Right cardiac atrium (tissue), 5 donors: ENCODE data around the gene TUB. TPM values are rescaled to one million over a fixed set of nuclear protein-coding genes. Genes with fewer than 3 reads are reported as not detected.
A peak's percentile ranks its signal among the peaks of the same experiment; 100 is the strongest.

ENCODE experiments used
- ATAC-seq, 2 donors: fragments of 200-7000 bp; cut with Tn5 transposase; one replicate each; pipeline versions ENCODE4 v1.8.0 to v1.9.1; 2020; ENCODE audit warnings: moderate library complexity in 2 of 2, mild to moderate bottlenecking in 1 of 2
- DNase-seq, 3 donors: peaks; one replicate each; pipeline ENCODE4 v3.0.0-alpha.2; 2020
- H3K27ac ChIP-seq: one replicate; pipeline ENCODE4 v1.5.1; 2013; ENCODE audit warnings: mild to moderate bottlenecking, low read length, control low read depth, moderate library complexity
- H3K27me3 ChIP-seq: one replicate; pipeline ENCODE4 v1.6.1; 2013; ENCODE audit not compliant: control insufficient read depth, insufficient read depth
- H3K4me1 ChIP-seq: one replicate; pipeline ENCODE4 v1.6.1; 2013; ENCODE audit warnings: low read length; ENCODE audit not compliant: control insufficient read depth, insufficient read depth
- H3K4me3 ChIP-seq: one replicate; pipeline ENCODE4 v1.5.1; 2013; ENCODE audit warnings: low read length, control low read depth
- H3K9me3 ChIP-seq: one replicate; pipeline ENCODE4 v1.6.1; 2013; ENCODE audit warnings: low read length; ENCODE audit not compliant: control insufficient read depth
- WGBS: extraction: QIAGEN DNeasy Blood & Tissue Kit; methylation state at CpG from one replicate; pipeline ENCODE4 v1.1.7; 2013; 5-methylcytosine and 5-hydroxymethylcytosine counted together
- intact Hi-C, 4 donors: fragments of 100-400 bp; cut with DNase I; formaldehyde crosslinking; loops; one replicate each; pipeline versions ENCODE4 v1.11.0 to v1.14.0; 2022 to 2023
- polyA plus RNA-seq: library from polyadenylated mRNA; stranded (reverse); fragments of 200-250 nt; gene quantifications from one replicate; pipeline ENCODE4 v1.2.3, GENCODE V29; 2013
- total RNA-seq, 4 donors: library from RNA; stranded (reverse); fragmentation: NEBNext Ultra II Directional; extraction: Animal tissue kit (Norgen Biotek cat#: 25700); gene quantifications; one replicate each; pipeline ENCODE4 v1.2.1, GENCODE V29; 2021
- donor health status: healthy with polysubstance abuse.
- donor health status: DM: no; HTN: yes; CAD: no.
- donor health status: DM: no; HTN: no; CAD: no.
- donor health status: DM: no; HTN: yes; CAD: no; lungs with severe emphysema.
- donor health status: DM: yes; HTN: yes; CAD: no.

The TUB gene
- total and polyA plus RNA-seq, 5 donors: 10.0 to 31.2 (median 27.6) TPM

DNA sequence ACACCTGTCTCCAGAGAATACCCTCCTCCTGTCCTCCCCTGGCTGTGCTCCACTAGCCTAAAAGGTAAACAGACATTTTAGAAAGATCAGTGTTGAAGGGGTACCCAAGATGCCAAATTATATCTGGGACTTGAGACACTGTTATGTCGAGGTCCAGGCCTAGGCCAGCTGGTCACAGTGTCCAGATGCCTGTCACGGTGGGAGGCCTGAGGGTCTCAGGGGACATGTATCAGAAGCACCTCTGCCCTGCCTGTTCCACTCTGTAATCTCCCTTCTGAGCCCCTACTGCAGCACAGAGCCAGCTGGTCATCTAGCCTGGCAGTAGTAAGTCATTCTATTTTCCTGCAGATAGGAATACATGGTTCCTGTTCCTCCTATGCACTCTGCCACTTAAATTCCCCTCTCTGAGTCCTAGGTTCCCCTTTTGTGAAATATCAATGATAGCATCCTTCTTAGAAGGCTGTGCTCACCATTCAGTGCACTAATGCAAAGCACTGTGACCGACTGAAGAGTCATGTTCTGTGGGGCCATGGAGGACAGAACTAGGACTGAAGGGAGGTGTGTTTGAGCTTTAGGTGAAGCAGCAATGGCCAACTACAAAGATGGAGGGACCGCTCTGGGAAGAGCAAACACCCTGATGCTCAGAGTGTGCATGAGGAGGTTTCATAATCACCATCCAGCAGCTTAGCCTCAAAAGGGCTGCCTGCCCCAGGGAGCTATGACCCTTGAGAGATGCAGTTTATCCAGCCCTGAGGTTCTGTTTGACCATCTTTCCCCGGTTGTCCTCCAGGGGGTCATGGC is 44.8 kb upstream of the TUB start:
- no peak for DNase-seq
- no peak overlapping the region for H3K4me3 ChIP-seq
- no peak for ATAC-seq
- no peaks in the 10 kb centered on the region for H3K27me3 ChIP-seq
- H3K27ac ChIP-seq: peak overlapping the region; percentile 45
- 79% methylated on average over 5 of the region's 5 CpGs for WGBS
- no peaks in the 10 kb centered on the region for H3K9me3 ChIP-seq
- intact Hi-C loops: no loop called here
- peaks cover 5% of the 10 kb centered on the region for H3K4me1 ChIP-seq

DNA sequence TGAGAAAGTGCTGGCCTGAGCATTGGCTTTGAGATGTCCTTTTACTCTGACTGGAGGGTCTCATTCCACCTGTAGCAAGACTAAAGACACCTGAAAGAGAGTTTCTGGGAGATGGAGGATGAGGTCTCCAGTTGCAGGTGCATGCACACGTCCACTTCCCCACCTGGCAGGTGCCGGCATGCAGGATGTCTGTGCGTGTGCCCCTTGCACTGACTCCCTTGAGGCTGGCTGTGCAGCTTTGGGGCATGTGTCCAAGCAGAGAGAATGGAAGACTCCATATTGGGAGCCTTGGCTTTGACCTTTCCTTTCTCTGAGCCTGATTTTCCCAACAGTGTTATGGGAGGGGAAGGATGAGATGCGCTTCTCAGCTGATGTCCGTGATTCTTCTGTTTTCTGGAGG is 44.0 kb upstream of the TUB start:
- intact Hi-C loops: no loop called here
- no peak overlapping the region for H3K4me3 ChIP-seq
- no peak for DNase-seq
- H3K27ac ChIP-seq: no peak overlapping the region
- H3K4me1 ChIP-seq: peaks cover 5% of the 10 kb centered on the region
- ATAC-seq: no peak
- H3K27me3 ChIP-seq: no peaks in the 10 kb centered on the region
- WGBS: 87% methylated on average over 5 of the region's 5 CpGs
- no peaks in the 10 kb centered on the region for H3K9me3 ChIP-seq

DNA sequence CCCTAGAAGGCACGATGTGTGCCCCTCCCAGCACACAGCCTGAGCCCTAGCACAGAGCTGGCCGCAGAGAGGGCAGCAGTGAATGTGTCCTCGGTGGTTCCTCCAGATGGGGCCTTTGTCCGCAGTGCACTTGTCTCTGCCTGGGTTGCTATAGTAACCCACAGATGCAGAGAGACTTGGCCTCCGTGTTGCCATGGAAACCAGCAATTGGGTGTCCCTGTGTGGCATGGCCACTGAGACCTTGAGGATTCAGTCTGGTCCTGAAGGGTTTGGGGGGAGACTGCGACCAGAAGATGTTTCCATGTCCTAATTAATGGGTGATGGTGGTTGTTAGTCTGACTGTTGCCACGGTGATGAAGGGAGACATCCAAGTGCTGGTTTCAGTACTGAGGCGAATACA is 42.6 kb upstream of the TUB start:
- intact Hi-C loops: no loop called here
- no peak overlapping the region for H3K4me3 ChIP-seq
- no peaks in the 10 kb centered on the region for H3K9me3 ChIP-seq
- peaks cover 4% of the 10 kb centered on the region for H3K4me1 ChIP-seq
- no peak for DNase-seq
- H3K27ac ChIP-seq: no peak overlapping the region
- no peaks in the 10 kb centered on the region for H3K27me3 ChIP-seq
- WGBS: 86% methylated on average over 8 of the region's 8 CpGs
- no peak for ATAC-seq

DNA sequence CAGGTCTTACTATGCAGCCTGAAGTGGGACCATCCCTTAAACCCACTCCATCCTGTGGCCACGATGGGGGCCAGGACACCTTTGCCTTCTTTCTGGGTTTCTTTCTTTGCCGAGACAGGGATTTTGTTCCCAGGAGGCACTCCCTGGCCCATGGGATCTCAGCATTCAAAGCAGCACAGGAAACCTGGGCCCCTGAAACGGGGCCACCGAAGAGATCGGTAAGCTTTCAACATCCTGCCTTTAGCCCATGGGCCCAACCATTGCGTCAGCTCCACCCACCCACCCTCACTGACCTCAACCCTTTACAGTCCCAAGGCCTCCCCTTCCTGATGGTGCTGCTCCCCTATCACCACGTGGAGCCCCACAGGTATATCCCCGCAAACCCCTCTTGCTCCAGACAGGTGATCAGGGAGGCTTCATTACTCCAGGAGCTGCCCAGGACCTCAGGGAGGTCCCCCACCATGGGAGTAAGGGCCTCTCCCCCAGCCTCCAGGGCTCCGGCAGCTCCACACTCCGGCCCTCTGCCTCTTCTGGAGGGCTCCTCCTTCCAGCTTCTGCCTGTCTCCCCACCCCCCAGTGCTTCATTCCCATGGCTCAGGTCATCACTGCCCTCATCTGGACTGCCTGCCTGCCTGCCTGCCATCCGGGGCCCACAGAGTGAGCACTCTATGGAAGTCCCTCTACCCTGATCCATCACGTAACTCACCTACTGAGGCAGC is 42.0 kb upstream of the TUB start:
- intact Hi-C loops: no loop called here

DNA sequence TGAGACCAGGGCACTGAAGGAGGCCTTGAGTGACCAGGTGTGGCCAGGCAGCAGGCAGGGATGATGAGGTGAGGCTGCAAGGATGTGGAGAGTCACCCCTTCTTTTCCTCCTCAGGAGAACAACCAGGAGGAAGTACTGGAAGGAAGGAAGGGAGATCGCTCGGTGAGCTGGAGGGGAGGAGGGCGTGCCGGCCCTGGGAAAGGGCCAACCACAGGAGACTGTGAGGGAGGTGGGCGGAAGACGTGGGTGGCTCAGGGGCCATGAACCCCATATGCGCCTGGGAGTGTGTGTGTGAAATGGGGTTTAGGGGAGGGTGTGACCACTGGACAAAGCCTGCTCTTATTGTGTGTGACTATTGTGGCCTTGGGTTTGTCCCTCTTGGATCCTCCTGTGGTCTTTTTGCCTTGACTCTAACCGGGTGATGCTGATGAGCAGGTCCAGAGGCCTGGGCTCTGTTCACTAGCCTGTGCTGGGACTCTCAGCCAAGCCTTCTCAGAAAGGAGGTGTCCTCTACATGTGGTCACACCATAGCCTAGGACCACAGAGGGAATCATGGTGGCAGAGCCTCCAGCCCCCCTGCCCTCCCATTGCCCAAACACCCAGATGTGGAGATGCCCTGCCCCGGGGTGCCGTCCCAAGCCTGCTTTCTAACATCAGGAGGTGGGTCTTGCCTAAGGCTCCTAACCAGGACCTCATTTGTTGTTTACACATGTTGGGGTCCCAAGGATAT is 41.3 kb upstream of the TUB start:
- peaks cover under 1% of the 10 kb centered on the region for H3K4me1 ChIP-seq
- WGBS: 86% methylated on average over 10 of the region's 10 CpGs
- no peak overlapping the region for H3K4me3 ChIP-seq
- no peaks in the 10 kb centered on the region for H3K9me3 ChIP-seq
- H3K27ac ChIP-seq: no peak overlapping the region
- H3K27me3 ChIP-seq: no peaks in the 10 kb centered on the region
- DNase-seq (no peak), ATAC-seq (no peak)
- intact Hi-C loops: no loop called here

More for the DNA sequence above, 42.0 kb upstream of the TUB start:
- DNase-seq: no peak
- Histone ChIP-seq H3K4me1 (peaks cover 2% of the 10 kb centered on the region), H3K27me3 (no peaks in the 10 kb centered on the region), H3K4me3 (no peak overlapping the region), H3K27ac (no peak overlapping the region), H3K9me3 (no peaks in the 10 kb centered on the region)
- ATAC-seq: no peak
- 85% methylated on average over 12 of the region's 12 CpGs for WGBS

DNA sequence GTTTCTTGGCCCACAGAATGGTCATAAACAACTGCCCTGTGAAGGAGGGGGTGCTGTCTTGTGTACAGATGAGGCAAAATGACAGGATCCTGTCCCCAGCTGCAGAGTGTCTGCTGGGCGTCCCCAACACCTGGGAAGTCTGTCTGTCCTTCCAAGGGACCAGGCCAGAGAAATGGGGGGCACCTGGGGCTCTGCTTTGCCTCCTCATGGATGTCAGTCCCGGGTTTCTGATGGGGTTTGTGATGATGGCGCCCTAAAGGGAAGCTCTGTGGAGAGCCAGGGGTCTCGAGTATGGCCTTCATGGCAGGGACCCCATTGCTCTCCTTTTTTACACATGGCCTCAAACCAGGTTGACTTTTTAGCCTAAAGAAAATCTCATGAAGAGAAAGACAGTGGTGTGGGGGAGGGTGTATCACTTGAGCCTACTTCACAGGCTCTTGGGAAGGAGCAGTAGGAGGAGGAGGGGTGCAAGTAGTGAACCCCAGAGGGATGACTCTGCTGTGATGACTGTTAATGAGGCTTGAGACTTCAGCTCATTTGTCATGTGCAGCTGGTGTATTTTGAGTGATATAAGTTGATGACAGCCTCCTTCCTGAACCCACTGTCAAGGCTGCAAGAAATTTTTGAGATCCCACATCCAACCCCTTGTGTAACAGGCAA is 40.6 kb upstream of the TUB start:
- Histone ChIP-seq H3K27me3 (no peaks in the 10 kb centered on the region), H3K9me3 (no peaks in the 10 kb centered on the region), H3K4me1 (no peaks in the 10 kb centered on the region), H3K4me3 (no peak overlapping the region), H3K27ac (no peak overlapping the region)
- 83% methylated on average over 4 of the region's 4 CpGs for WGBS
- intact Hi-C loops: no loop called here
- DNase-seq: no peak
- no peak for ATAC-seq

DNA sequence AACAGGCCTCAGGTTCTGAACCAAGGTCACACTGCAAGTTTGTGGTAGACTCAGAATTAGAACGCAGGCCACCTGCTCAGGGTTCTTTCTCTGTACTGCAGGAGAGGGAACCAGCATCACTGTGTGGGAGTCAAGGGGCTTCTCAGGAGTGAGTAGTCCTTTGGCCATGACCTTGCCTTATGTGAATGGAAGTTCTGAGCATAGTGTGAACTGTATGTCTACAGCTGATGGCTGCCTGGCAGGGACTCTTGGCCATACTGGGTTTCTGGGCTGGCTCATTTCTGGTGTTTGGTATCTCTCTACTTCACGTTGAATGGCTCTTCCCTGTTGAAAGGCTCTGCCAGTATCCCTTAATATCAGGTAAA is 40.1 kb upstream of the TUB start:
- Histone ChIP-seq H3K4me3 (no peak overlapping the region), H3K27ac (no peak overlapping the region), H3K4me1 (peaks cover 3% of the 10 kb centered on the region), H3K27me3 (no peaks in the 10 kb centered on the region), H3K9me3 (no peaks in the 10 kb centered on the region)
- DNase-seq (no peak), ATAC-seq (no peak)
- intact Hi-C loops: no loop called here
- 88% methylated on average over 2 of the region's 2 CpGs for WGBS

DNA sequence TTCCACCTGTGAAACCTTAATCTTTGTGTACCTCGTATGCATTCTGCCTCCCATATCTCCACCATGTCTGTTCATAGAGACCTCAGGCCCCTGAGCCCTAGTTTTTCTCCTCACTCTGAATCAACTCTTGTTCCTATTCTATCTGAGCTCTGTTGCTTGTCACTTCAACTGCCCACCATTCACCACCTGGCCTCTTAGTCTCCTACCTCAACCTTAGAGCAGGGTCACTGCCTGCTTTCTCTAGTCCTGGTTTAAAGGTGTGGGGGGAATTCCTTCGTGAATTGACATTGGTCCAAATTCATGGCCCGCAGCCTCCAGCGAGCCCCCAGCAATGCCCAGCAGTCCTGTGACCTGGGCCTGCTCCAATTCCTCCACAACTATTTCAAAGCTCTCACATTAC is 39.4 kb upstream of the TUB start:
- no peak overlapping the region for H3K4me3 ChIP-seq
- peaks cover 4% of the 10 kb centered on the region for H3K4me1 ChIP-seq
- DNase-seq (no peak), ATAC-seq (no peak)
- H3K27ac ChIP-seq: no peak overlapping the region
- WGBS: 94% methylated on average over 4 of the region's 4 CpGs
- no peaks in the 10 kb centered on the region for H3K9me3 ChIP-seq
- intact Hi-C loops: no loop called here
- H3K27me3 ChIP-seq: no peaks in the 10 kb centered on the region

DNA sequence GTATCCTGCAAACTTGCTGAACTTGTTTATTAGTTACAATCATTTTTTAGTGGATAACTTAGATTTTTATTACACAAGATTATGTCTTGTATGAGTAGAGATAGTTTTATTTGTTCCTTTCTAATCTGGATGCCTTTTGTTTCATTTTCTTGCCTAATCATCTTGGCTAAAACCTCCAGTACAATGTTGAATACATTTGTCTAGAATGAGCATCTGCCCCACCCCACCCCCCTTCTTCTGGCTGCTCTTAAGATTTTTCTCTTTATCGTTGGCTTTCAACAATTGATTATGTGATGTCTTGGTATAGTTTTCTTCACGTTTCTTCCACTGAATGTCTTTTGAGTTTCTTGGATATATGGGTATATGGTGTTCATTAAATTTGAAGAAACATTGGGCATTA is 37.3 kb upstream of the TUB start:
- peaks cover 4% of the 10 kb centered on the region for H3K4me1 ChIP-seq
- no peak overlapping the region for H3K4me3 ChIP-seq
- DNase-seq: no peak
- ATAC-seq: no peak
- intact Hi-C loops: no loop called here
- H3K27me3 ChIP-seq: no peaks in the 10 kb centered on the region
- WGBS: 52% methylated on average over 2 of the region's 2 CpGs
- no peak overlapping the region for H3K27ac ChIP-seq
- H3K9me3 ChIP-seq: no peaks in the 10 kb centered on the region

DNA sequence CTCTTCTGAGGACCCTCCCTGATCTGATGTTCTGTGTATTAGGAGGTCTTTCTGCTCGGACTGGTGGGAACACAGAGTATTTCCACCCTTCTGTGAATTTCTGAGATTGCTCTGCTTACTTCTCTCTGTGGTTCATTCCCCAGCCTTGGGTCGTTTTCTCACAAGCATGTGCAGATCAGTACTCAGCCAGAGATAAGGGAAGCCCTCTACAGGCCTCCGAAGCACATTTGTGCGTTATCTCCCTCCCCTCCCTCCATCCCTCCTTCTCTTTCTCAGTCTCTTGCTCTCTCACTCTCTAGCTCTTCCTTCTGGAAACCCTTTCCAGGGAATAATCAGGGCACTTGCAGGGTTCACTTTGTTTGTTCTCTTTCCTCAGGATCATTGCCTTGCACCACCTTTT is 35.2 kb upstream of the TUB start:
- Histone ChIP-seq H3K27me3 (no peaks in the 10 kb centered on the region), H3K9me3 (no peaks in the 10 kb centered on the region), H3K27ac (no peak overlapping the region), H3K4me3 (no peak overlapping the region), H3K4me1 (peaks cover 4% of the 10 kb centered on the region)
- no peak for DNase-seq
- peak in 1 of 2 donors; percentile 33 for ATAC-seq
- intact Hi-C loops: no loop called here
- 40% methylated on average over 4 of the region's 4 CpGs for WGBS

DNA sequence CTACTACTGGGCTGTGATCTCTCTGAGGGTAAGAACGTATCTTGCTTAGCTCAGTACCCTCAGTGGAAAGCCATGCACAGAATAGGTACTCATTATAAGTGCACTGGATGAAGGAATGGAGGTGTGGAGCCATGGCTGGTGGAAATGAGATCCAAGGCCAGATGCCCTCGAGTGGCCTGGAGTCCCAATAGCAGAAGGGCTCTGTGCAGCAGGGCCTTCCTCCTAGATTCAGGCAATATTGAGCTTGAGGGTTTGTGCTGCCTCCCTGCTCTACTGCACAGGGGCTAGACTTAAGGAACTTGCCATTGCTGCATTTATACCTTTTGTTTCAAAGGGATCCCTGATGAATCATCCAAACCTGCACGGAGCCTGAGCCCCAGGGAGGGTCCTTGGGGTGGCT is 33.6 kb upstream of the TUB start:
- intact Hi-C loops: no loop called here
- H3K27me3 ChIP-seq: no peaks in the 10 kb centered on the region
- no peaks in the 10 kb centered on the region for H3K9me3 ChIP-seq
- no peak overlapping the region for H3K27ac ChIP-seq
- H3K4me1 ChIP-seq: peaks cover 4% of the 10 kb centered on the region
- ATAC-seq (no peak), DNase-seq (no peak)
- no peak overlapping the region for H3K4me3 ChIP-seq
- WGBS: 80% methylated on average over 3 of the region's 3 CpGs
